NB4 (cell line): ENCODE measurements around the gene PPTC7.
"Not testable (repeated sequence)": the region's sequence is repeated elsewhere in the genome, so short reads cannot be mapped to it uniquely, and the experiment has no call there.

Experiments
- MYC ChIP-seq: IDR thresholded peaks from 2 replicates; pipeline ENCODE4 v1.6.1; 2011; ENCODE audit warnings: low read depth, low read length
- POLR2A ChIP-seq: IDR thresholded peaks from 2 replicates; pipeline ENCODE4 v1.6.1; 2011; ENCODE audit warnings: mild to moderate bottlenecking; ENCODE audit not compliant: insufficient read length; ENCODE audit errors: extremely low read depth
- TF ChIP-seq, protein P1 (sequence below): IDR thresholded peaks from one replicate; pipeline ENCODE4 v1.5.1; 2012; ENCODE audit warnings: low read depth, low read length
- TF ChIP-seq, protein P2 (sequence below): IDR thresholded peaks from 2 replicates; pipeline ENCODE4 v1.6.1; 2011; ENCODE audit warnings: low read depth, low read length

DNA sequence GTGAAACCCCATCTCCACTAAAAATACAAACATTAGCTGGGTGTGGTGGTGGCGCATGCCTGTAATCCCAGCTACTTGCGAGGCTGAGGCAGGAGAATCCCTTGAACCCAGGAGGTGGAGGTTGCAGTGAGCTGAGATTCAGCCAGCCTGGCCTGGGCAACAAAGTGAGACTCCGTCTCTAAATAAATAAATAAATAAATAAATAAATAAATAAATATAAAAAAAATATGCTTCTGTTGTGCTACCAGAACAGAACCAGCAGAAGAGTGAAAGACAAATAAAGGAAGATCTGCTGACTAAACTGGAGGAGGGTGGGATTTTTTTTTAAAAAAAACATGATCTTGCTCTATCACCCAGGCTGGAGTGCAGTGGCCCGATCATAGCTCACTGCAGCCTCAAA is 9.8 kb upstream of the PPTC7 start:
- TF ChIP-seq, protein P1, sequence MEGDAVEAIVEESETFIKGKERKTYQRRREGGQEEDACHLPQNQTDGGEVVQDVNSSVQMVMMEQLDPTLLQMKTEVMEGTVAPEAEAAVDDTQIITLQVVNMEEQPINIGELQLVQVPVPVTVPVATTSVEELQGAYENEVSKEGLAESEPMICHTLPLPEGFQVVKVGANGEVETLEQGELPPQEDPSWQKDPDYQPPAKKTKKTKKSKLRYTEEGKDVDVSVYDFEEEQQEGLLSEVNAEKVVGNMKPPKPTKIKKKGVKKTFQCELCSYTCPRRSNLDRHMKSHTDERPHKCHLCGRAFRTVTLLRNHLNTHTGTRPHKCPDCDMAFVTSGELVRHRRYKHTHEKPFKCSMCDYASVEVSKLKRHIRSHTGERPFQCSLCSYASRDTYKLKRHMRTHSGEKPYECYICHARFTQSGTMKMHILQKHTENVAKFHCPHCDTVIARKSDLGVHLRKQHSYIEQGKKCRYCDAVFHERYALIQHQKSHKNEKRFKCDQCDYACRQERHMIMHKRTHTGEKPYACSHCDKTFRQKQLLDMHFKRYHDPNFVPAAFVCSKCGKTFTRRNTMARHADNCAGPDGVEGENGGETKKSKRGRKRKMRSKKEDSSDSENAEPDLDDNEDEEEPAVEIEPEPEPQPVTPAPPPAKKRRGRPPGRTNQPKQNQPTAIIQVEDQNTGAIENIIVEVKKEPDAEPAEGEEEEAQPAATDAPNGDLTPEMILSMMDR, result not testable (repeated sequence)
- TF ChIP-seq MYC, POLR2A: not testable (repeated sequence)
- TF ChIP-seq, protein P2, sequence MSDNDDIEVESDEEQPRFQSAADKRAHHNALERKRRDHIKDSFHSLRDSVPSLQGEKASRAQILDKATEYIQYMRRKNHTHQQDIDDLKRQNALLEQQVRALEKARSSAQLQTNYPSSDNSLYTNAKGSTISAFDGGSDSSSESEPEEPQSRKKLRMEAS, result not testable (repeated sequence)
